ENCODE measurements around the gene TAF1C.

DNA sequence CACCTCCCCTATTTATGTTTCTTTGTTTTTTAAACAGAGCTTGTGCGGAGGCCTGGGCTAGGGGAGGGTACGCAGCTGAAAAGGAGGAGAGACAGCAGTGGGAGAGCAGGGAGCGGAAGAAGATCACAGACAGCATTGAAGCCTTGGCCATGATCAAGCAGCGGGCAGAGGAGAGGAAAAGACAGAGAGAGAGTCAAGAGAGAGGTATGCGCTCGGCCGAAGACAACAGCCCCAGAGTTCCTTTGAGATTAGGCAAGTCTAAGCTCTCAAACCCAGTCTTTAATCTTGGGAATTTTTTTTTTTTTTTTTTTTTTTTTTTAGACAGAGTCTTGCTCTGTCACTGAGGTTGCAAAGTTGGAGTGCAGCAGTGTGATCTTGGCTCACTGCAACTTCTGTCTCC lies 21.1 kb downstream of the TAF1C start:
- TF ChIP-seq, protein P1, sequence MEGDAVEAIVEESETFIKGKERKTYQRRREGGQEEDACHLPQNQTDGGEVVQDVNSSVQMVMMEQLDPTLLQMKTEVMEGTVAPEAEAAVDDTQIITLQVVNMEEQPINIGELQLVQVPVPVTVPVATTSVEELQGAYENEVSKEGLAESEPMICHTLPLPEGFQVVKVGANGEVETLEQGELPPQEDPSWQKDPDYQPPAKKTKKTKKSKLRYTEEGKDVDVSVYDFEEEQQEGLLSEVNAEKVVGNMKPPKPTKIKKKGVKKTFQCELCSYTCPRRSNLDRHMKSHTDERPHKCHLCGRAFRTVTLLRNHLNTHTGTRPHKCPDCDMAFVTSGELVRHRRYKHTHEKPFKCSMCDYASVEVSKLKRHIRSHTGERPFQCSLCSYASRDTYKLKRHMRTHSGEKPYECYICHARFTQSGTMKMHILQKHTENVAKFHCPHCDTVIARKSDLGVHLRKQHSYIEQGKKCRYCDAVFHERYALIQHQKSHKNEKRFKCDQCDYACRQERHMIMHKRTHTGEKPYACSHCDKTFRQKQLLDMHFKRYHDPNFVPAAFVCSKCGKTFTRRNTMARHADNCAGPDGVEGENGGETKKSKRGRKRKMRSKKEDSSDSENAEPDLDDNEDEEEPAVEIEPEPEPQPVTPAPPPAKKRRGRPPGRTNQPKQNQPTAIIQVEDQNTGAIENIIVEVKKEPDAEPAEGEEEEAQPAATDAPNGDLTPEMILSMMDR (conservative IDR thresholded peaks at IDR 0.05) = no peak
- TF ChIP-seq ZFX (IDR thresholded peaks at IDR 0.05) = no peak
